GM12878 (cell line): ENCODE data around the gene SPATA32. TPM values are rescaled to one million over a fixed set of nuclear protein-coding genes. Genes with fewer than 3 reads are reported as not detected.

ENCODE experiments used
- BCL11A ChIP-seq: IDR thresholded peaks from 2 replicates; pipeline ENCODE4 v1.6.1; 2011; ENCODE audit warnings: low read depth, low read length
- BCLAF1 ChIP-seq: fragments of 450-650 bp; IDR thresholded peaks from 2 replicates; pipeline ENCODE4 v1.6.1; 2017; ENCODE audit warnings: antibody characterized with exemption, mild to moderate bottlenecking, moderate library complexity
- BHLHE40 ChIP-seq, 2 experiments: fragments of 450-650 bp in 1 of 2; IDR thresholded peaks; 2 replicates each; pipeline ENCODE4 v1.6.1; 2011 to 2017; ENCODE audit warnings: low read depth in 2 of 2, borderline replicate concordance in 1 of 2, improper control_type of control experiment in 1 of 2, low read length in 1 of 2, mild to moderate bottlenecking in 1 of 2
- BRCA1 ChIP-seq: IDR thresholded peaks from 2 replicates; pipeline ENCODE4 v1.6.1; 2011; ENCODE audit warnings: low read depth, low read length, improper control_type of control experiment
- CHD2 ChIP-seq: IDR thresholded peaks from 2 replicates; pipeline ENCODE4 v1.6.1; 2011; ENCODE audit warnings: low read depth, low read length, improper control_type of control experiment, borderline replicate concordance
- IRF5 ChIP-seq: fragments of 450-650 bp; IDR thresholded peaks from 2 replicates; pipeline ENCODE4 v1.6.1; 2017; ENCODE audit warnings: borderline replicate concordance
- PAX5 ChIP-seq: IDR thresholded peaks from 2 replicates; pipeline ENCODE4 v1.6.1; 2011; ENCODE audit warnings: low read depth, low read length, borderline replicate concordance
- PAX8 ChIP-seq: fragments of 450-650 bp; IDR thresholded peaks from 2 replicates; pipeline ENCODE4 v1.6.1; 2017; ENCODE audit warnings: mild to moderate bottlenecking, moderate library complexity
- PML ChIP-seq: IDR thresholded peaks from 2 replicates; pipeline ENCODE4 v1.6.1; 2012; ENCODE audit warnings: low read length, inconsistent platforms
- POLR2AphosphoS2 ChIP-seq: IDR thresholded peaks from 2 replicates; pipeline ENCODE4 v1.6.1; 2011; ENCODE audit warnings: low read depth, mild to moderate bottlenecking, low read length, improper control_type of control experiment, moderate library complexity
- POU2F2 ChIP-seq: IDR thresholded peaks from 3 replicates; pipeline ENCODE4 v1.6.1; 2011; ENCODE audit warnings: low read depth, mild to moderate bottlenecking, low read length, borderline replicate concordance
- RCOR1 ChIP-seq: conservative IDR thresholded peaks from 2 replicates; pipeline ENCODE4 v1.6.1; 2012; ENCODE audit warnings: low read depth, low read length, improper control_type of control experiment
- SMARCA5 ChIP-seq: fragments of 450-650 bp; IDR thresholded peaks from 2 replicates; pipeline ENCODE4 v1.6.1; 2017; ENCODE audit warnings: mild to moderate bottlenecking
- STAT1 ChIP-seq: fragments of 450-650 bp; conservative IDR thresholded peaks from 2 replicates; pipeline ENCODE4 v1.6.1; 2014; ENCODE audit warnings: antibody characterized with exemption, mild to moderate bottlenecking
- YBX1 ChIP-seq: fragments of 450-650 bp; IDR thresholded peaks from 2 replicates; pipeline ENCODE4 v1.6.1; 2016; ENCODE audit warnings: antibody characterized with exemption
- polyA plus RNA-seq, 11 experiments: library from polyadenylated mRNA; depleted of rRNA in 4 of 11; unstranded in 6 of 11; stranded (reverse) in 5 of 11; fragments of >200 nt; fragmentation: Nextera tagmentation in 4 of 11; fragmentation: Illumina TruSeq in 1 of 11; extraction: Ambion mirVana in 4 of 11; extraction: Trizol in 1 of 11; gene quantifications; 1 replicate in 1 of 11; 2 replicates in 10 of 11; pipeline versions ENCODE4 v1.2.1 to v1.2.3, GENCODE V29; 2011 to 2016; ENCODE audit warnings: inconsistent platforms in 2 of 11, missing spikeins in 2 of 11, low read depth in 1 of 11
- total RNA-seq, 4 experiments: library from RNA; depleted of rRNA in 3 of 4; stranded (reverse); fragments of >200 nt in 3 of 4; fragmentation: Illumina TruSeq in 1 of 4; extraction: Trizol in 1 of 4; gene quantifications; 2 replicates each; pipeline versions ENCODE4 v1.2.1 to v1.2.3, GENCODE V29; 2013 to 2021
- TF ChIP-seq, protein P1 (sequence below): IDR thresholded peaks from 2 replicates; pipeline ENCODE4 v1.6.1; 2011; ENCODE audit warnings: borderline replicate concordance, low read depth, mild to moderate bottlenecking, moderate library complexity, mixed read lengths, low read length; ENCODE audit not compliant: insufficient read depth; ENCODE audit errors: extremely low read length
- TF ChIP-seq, protein P2 (sequence below): IDR thresholded peaks from 2 replicates; pipeline ENCODE4 v1.6.1; 2012; ENCODE audit warnings: improper control_type of control experiment, low read depth, low read length; ENCODE audit not compliant: insufficient replicate concordance

Gene SPATA32
- total and polyA plus RNA-seq, 10 of the 15 experiments (the other 5 are each of a cell fraction or from before 2014, with no cell fraction given) = 0.03 to 0.35 (median 0.11) TPM; not detected in 3

GRCh38 chr17:45228763-45229539, 32.9 kb downstream of the SPATA32 start (continued):
- TF ChIP-seq POU2F2 (peak; percentile 52; the same call in 1 of the 3 replicates), PAX5 (peak; percentile 88), RCOR1 (peak; percentile 72; the same call in 1 of the 2 replicates), STAT1 (no peak), BCLAF1 (no peak), PAX8 (no peak), BHLHE40 (IDR thresholded peaks at IDR 0.05; ENCODE audit: borderline replicate concordance in 1 of 2, low read depth in 2 of 2, low read length in 1 of 2) (peak; percentile 50 to 58; a peak in 2 of 4 replicates), BRCA1 (no peak), CHD2 (peak; percentile 89), POLR2AphosphoS2 (peak; percentile 19; the same call in 1 of the 2 replicates), PML (no peak), BCL11A (peak; percentile 84), YBX1 (no peak), IRF5 (no peak), SMARCA5 (peak; percentile 69)
- TF ChIP-seq, protein P1, sequence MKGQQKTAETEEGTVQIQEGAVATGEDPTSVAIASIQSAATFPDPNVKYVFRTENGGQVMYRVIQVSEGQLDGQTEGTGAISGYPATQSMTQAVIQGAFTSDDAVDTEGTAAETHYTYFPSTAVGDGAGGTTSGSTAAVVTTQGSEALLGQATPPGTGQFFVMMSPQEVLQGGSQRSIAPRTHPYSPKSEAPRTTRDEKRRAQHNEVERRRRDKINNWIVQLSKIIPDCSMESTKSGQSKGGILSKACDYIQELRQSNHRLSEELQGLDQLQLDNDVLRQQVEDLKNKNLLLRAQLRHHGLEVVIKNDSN = peak; percentile 54
- TF ChIP-seq, protein P2, sequence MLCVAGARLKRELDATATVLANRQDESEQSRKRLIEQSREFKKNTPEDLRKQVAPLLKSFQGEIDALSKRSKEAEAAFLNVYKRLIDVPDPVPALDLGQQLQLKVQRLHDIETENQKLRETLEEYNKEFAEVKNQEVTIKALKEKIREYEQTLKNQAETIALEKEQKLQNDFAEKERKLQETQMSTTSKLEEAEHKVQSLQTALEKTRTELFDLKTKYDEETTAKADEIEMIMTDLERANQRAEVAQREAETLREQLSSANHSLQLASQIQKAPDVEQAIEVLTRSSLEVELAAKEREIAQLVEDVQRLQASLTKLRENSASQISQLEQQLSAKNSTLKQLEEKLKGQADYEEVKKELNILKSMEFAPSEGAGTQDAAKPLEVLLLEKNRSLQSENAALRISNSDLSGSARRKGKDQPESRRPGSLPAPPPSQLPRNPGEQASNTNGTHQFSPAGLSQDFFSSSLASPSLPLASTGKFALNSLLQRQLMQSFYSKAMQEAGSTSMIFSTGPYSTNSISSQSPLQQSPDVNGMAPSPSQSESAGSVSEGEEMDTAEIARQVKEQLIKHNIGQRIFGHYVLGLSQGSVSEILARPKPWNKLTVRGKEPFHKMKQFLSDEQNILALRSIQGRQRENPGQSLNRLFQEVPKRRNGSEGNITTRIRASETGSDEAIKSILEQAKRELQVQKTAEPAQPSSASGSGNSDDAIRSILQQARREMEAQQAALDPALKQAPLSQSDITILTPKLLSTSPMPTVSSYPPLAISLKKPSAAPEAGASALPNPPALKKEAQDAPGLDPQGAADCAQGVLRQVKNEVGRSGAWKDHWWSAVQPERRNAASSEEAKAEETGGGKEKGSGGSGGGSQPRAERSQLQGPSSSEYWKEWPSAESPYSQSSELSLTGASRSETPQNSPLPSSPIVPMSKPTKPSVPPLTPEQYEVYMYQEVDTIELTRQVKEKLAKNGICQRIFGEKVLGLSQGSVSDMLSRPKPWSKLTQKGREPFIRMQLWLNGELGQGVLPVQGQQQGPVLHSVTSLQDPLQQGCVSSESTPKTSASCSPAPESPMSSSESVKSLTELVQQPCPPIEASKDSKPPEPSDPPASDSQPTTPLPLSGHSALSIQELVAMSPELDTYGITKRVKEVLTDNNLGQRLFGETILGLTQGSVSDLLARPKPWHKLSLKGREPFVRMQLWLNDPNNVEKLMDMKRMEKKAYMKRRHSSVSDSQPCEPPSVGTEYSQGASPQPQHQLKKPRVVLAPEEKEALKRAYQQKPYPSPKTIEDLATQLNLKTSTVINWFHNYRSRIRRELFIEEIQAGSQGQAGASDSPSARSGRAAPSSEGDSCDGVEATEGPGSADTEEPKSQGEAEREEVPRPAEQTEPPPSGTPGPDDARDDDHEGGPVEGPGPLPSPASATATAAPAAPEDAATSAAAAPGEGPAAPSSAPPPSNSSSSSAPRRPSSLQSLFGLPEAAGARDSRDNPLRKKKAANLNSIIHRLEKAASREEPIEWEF = no peak
